K562 (cell line): ENCODE results near the gene IP6K3. TPM values are rescaled to one million over a fixed set of nuclear protein-coding genes. Genes with fewer than 3 reads are reported as not detected.

Experiments used
- ATAC-seq: fragments of 200-7000 bp; cut with Tn5 transposase; 3 replicates; pipeline ENCODE4 v1.9.1; 2020; ENCODE audit warnings: moderate library complexity
- BruUV-seq: library from RNA; stranded (reverse); fragments of 400-500 nt; replicated peaks from 2 replicates; lab custom pipeline; 2021; lab: Mats Ljungman, UMichigan
- CTCF ChIA-PET: fragments of 300-600 bp; formaldehyde crosslinking; extraction: SDS; loops from one replicate; lab custom pipeline; 2021; ENCODE audit warnings: low intra/inter-chr PET ratio; lab: Yijun Ruan, JAX
- POLR2A ChIA-PET: fragments of 300-600, 350-650 bp; sonication (Branson Sonifier 250); formaldehyde crosslinking; extraction: SDS; loops from one replicate; lab custom pipeline; 2021; ENCODE audit warnings: antibody characterized with exemption, inconsistent platforms; lab: Yijun Ruan, JAX
- DNase-seq, 4 experiments: peaks; one replicate each; pipeline versions ENCODE4 v3.0.0 to v3.0.0-alpha.2; 2011 to 2018; ENCODE audit warnings: low spot score in 3 of 4, mixed read lengths in 3 of 4; ENCODE audit errors: extremely low read depth in 1 of 4
- FAIRE-seq: peaks from 2 replicates; lab custom pipeline; 2011; peaks lifted over from hg19 to GRCh38; lab: Jason Lieb, UNC
- H2AFZ ChIP-seq: 2 replicates; pipeline ENCODE4 v1.6.0; 2011; ENCODE audit warnings: low read depth, low read length, control low read depth, inconsistent platforms
- H3K27ac ChIP-seq: fragments of 200-600 bp; 3 replicates; pipeline ENCODE4 v1.8.0; 2011; ENCODE audit warnings: low read depth, mild to moderate bottlenecking, control low read depth, inconsistent platforms, low read length, moderate library complexity, mixed read lengths; ENCODE audit errors: extremely low read depth
- H3K27me3 ChIP-seq, 2 experiments: fragments of 300-600 bp in 1 of 2; 2 replicates in 1 of 2; 3 replicates in 1 of 2; pipeline versions ENCODE4 v1.6.0 to v1.8.0; 2011; ENCODE audit warnings: inconsistent platforms in 2 of 2, low read length in 2 of 2, mild to moderate bottlenecking in 1 of 2, mixed read lengths in 1 of 2, moderate library complexity in 1 of 2; ENCODE audit not compliant: control insufficient read depth in 2 of 2, insufficient read depth in 2 of 2
- H3K36me3 ChIP-seq: fragments of 300-600 bp; 3 replicates; pipeline ENCODE4 v1.8.0; 2011; ENCODE audit warnings: mild to moderate bottlenecking, low read length, inconsistent platforms; ENCODE audit not compliant: control insufficient read depth, insufficient read depth
- H3K4me1 ChIP-seq, 2 experiments: fragments of 200-600 bp in 1 of 2; replicated peaks in 1 of 2; 2 replicates in 1 of 2; 3 replicates in 1 of 2; pipeline versions ENCODE4 v1.5.1 to v1.8.0; 2011; ENCODE audit warnings: inconsistent platforms in 2 of 2, low read length in 2 of 2, mild to moderate bottlenecking in 1 of 2, mixed read lengths in 1 of 2, moderate library complexity in 1 of 2; ENCODE audit not compliant: control insufficient read depth in 2 of 2, insufficient read depth in 2 of 2
- H3K4me2 ChIP-seq: 2 replicates; pipeline ENCODE4 v1.6.1; 2011; ENCODE audit warnings: low read length, control low read depth, inconsistent platforms, mixed read lengths; ENCODE audit not compliant: insufficient read depth
- H3K4me3 ChIP-seq: fragments of 200-600 bp; sonication (generic), shearing (Covaris generic); 2 replicates; pipeline ENCODE4 v1.5.1; 2016; ENCODE audit warnings: control low read depth, inconsistent platforms
- H3K79me2 ChIP-seq: fragments of 200-600 bp; 3 replicates; pipeline ENCODE4 v1.8.0; 2011; ENCODE audit warnings: low read length, inconsistent platforms; ENCODE audit not compliant: control insufficient read depth, insufficient read depth
- H3K9ac ChIP-seq, 2 experiments: 2 replicates each; pipeline versions ENCODE4 v1.6.0 to v1.6.1; 2011; ENCODE audit warnings: low read depth in 2 of 2, low read length in 2 of 2, control low read depth in 1 of 2, inconsistent platforms in 1 of 2, mild to moderate bottlenecking in 1 of 2, mixed read lengths in 1 of 2; ENCODE audit not compliant: insufficient read depth in 1 of 2
- H3K9me1 ChIP-seq: one replicate; pipeline ENCODE4 v1.6.0; 2011; ENCODE audit warnings: inconsistent platforms, mild to moderate bottlenecking, low read length, moderate library complexity; ENCODE audit not compliant: control insufficient read depth, insufficient read depth
- H3K9me3 ChIP-seq: replicated peaks from 2 replicates; pipeline ENCODE4 v1.5.1; 2011; ENCODE audit warnings: low read depth, low read length, inconsistent platforms; ENCODE audit not compliant: control insufficient read depth, insufficient read depth
- H4K20me1 ChIP-seq: replicated peaks from 2 replicates; pipeline ENCODE4 v1.6.1; 2011; ENCODE audit warnings: low read length, inconsistent platforms, mixed read lengths; ENCODE audit not compliant: control insufficient read depth, insufficient read depth
- ARID2 ChIP-seq: fragments of 450-650 bp; IDR thresholded peaks from 2 replicates; pipeline ENCODE4 v1.6.1; 2017; ENCODE audit warnings: antibody characterized with exemption, mild to moderate bottlenecking
- FOXJ3 ChIP-seq: sonication (generic); formaldehyde crosslinking; IDR thresholded peaks from 2 replicates; pipeline ENCODE4 v1.4.0; 2020; ENCODE audit warnings: mild to moderate bottlenecking, missing genetic modification reagents
- ILF3 ChIP-seq: fragments of 450-650 bp; IDR thresholded peaks from 2 replicates; pipeline ENCODE4 v1.6.1; 2018; ENCODE audit warnings: antibody characterized with exemption, mild to moderate bottlenecking, moderate library complexity, borderline replicate concordance
- LARP7 ChIP-seq: fragments of 450-650 bp; IDR thresholded peaks from 2 replicates; pipeline ENCODE4 v1.6.1; 2016
- SMARCA4 ChIP-seq: fragments of 450-650 bp; IDR thresholded peaks from 2 replicates; pipeline ENCODE4 v1.6.1; 2016
- ZFX ChIP-seq: sonication (generic); formaldehyde crosslinking; IDR thresholded peaks from 2 replicates; pipeline ENCODE4 v1.8.0; 2022; ENCODE audit warnings: mild to moderate bottlenecking, missing genetic modification reagents, moderate library complexity
- ZSCAN29 ChIP-seq: fragments of 450-650 bp; IDR thresholded peaks from 2 replicates; pipeline ENCODE4 v1.6.1; 2017
- WGBS: fragments of 100-300 bp; shearing (Covaris generic); methylation state at CpG from one replicate; pipeline ENCODE4 v1.1.6; 2016; ENCODE audit warnings: low coverage, mixed read lengths; ENCODE audit not compliant: insufficient coverage; ENCODE audit errors: missing lambda C conversion rate; 5-methylcytosine and 5-hydroxymethylcytosine counted together
- in situ Hi-C: fragments of 300-500 bp; cut with MboI; formaldehyde crosslinking; loops from 4 replicates; pipeline ENCODE4 v1.15.0; 2018; ENCODE audit warnings: inconsistent platforms, mixed read lengths
- intact Hi-C: fragments of 100-400 bp; cut with micrococcal nuclease; formaldehyde crosslinking; loops from 2 replicates; pipeline ENCODE4 v1.14.2; 2022
- polyA plus RNA-seq, 8 experiments: library from polyadenylated mRNA; depleted of rRNA in 4 of 8; stranded (reverse) in 5 of 8; unstranded in 3 of 8; fragments of >200 nt; fragmentation: Nextera tagmentation in 2 of 8; fragmentation: Illumina TruSeq in 1 of 8; extraction: Ambion mirVana in 2 of 8; extraction: Trizol in 1 of 8; gene quantifications; 2 replicates each; pipeline versions ENCODE4 v1.2.1 to v1.2.3, GENCODE V29; 2011 to 2014; ENCODE audit warnings: inconsistent platforms in 1 of 8, missing spikeins in 1 of 8
- total RNA-seq, 7 experiments: library from RNA; depleted of rRNA in 6 of 7; stranded (reverse); fragments of >200 nt in 6 of 7; fragmentation: Illumina TruSeq in 2 of 7; extraction: Trizol in 2 of 7; gene quantifications; 2 replicates each; pipeline versions ENCODE4 v1.2.1 to v1.2.3, GENCODE V29; 2011 to 2021; ENCODE audit warnings: low replicate concordance in 1 of 7
- TF ChIP-seq, protein P1 (sequence below), 2 experiments: fragments of 450-650 bp in 1 of 2; sonication (generic) in 1 of 2; formaldehyde crosslinking in 1 of 2; IDR thresholded peaks; 2 replicates each; pipeline versions ENCODE4 v1.7.1 to v1.9.0; 2016 to 2022; ENCODE audit warnings: inconsistent platforms in 1 of 2, mild to moderate bottlenecking in 1 of 2, missing genetic modification reagents in 1 of 2
- TF ChIP-seq, protein P2 (sequence below): IDR thresholded peaks from 2 replicates; pipeline ENCODE4 v1.6.1; 2011; ENCODE audit warnings: borderline replicate concordance, low read depth, mild to moderate bottlenecking, moderate library complexity, low read length; ENCODE audit not compliant: insufficient read depth, poor library complexity, severe bottlenecking

Gene IP6K3
- total and polyA plus RNA-seq, 9 of the 15 experiments (the other 6 are each of a cell fraction or from before 2014, with no cell fraction given) = not detected

DNA sequence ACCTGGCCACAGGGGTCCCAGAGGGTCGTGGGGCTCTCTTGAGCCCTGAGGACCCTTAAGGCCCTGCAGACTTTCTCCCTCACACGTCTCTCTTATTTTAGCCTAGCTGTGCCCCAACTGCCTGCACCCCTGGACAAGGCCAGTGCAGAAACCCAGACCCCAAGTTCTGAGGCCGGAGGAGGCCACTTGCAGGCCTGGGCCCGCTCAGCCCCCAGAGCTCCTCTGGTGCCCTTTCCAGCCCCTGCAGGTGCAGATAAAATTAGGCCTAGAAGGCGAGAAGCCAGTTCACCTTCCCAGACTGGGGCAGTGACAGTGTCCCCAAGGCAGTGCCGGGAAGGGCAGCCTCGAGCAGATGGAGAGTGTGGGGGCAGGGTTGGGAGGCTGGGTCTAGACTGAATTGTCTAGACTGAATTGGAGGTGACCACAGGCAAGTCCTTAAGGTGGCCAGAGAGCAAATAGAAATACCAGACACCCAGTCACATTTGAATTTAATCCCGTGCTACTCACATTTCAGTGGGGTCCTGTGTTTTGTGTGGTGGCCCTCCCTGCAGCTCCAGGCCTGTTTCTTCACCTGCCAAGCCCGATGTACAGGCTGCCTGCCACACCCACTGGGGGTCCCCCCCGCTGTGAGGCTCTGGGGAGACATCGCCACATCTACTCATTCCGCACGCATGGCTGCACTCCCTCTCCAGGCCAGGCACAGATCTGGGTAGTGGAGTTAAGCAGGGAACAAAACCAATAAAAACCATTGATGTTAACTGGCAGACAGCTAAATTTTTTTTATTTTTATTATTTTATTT, 8.6 kb upstream of the IP6K3 start:
- peak in 2 of 4 experiments; percentile 56 to 57 for DNase-seq
- intact Hi-C loops = no loop called here
- no peak for FAIRE-seq
- in situ Hi-C loops = no loop called here
- no peak overlapping the region for H3K9ac ChIP-seq
- H3K27ac ChIP-seq = no peak overlapping the region
- BruUV-seq = no TSS peak
- H3K79me2 ChIP-seq = no peaks in the 10 kb centered on the region
- H4K20me1 ChIP-seq = peaks cover 3% of the 10 kb centered on the region; the same call in 1 of the 2 replicates
- H3K4me3 ChIP-seq = no peak overlapping the region
- H3K9me1 ChIP-seq = peaks cover 3% of the 10 kb centered on the region
- H3K36me3 ChIP-seq = no peaks in the 10 kb centered on the region
- H3K4me1 ChIP-seq = peaks cover 0 to 10% of the 10 kb centered on the region in 2 experiments; a peak in 2 of 5 replicates
- ChIA-PET POLR2A (interaction anchor here (0.6 to 1.0 kb wide), 4 partner anchors 15 to 1361 kb away, joined by 3 to 4 read pairs (median 3); no protein-coding TSS in a partner anchor), CTCF (no interaction called here)
- WGBS = 2% methylated on average over 12 of the region's 13 CpGs
- H3K27me3 ChIP-seq = peaks cover 42 to 72% of the 10 kb centered on the region in 2 experiments
- no peak overlapping the region for H2AFZ ChIP-seq
- H3K9me3 ChIP-seq = no peaks in the 10 kb centered on the region
- no peak overlapping the region for H3K4me2 ChIP-seq
- ATAC-seq = no peak
- TF ChIP-seq, protein P1, sequence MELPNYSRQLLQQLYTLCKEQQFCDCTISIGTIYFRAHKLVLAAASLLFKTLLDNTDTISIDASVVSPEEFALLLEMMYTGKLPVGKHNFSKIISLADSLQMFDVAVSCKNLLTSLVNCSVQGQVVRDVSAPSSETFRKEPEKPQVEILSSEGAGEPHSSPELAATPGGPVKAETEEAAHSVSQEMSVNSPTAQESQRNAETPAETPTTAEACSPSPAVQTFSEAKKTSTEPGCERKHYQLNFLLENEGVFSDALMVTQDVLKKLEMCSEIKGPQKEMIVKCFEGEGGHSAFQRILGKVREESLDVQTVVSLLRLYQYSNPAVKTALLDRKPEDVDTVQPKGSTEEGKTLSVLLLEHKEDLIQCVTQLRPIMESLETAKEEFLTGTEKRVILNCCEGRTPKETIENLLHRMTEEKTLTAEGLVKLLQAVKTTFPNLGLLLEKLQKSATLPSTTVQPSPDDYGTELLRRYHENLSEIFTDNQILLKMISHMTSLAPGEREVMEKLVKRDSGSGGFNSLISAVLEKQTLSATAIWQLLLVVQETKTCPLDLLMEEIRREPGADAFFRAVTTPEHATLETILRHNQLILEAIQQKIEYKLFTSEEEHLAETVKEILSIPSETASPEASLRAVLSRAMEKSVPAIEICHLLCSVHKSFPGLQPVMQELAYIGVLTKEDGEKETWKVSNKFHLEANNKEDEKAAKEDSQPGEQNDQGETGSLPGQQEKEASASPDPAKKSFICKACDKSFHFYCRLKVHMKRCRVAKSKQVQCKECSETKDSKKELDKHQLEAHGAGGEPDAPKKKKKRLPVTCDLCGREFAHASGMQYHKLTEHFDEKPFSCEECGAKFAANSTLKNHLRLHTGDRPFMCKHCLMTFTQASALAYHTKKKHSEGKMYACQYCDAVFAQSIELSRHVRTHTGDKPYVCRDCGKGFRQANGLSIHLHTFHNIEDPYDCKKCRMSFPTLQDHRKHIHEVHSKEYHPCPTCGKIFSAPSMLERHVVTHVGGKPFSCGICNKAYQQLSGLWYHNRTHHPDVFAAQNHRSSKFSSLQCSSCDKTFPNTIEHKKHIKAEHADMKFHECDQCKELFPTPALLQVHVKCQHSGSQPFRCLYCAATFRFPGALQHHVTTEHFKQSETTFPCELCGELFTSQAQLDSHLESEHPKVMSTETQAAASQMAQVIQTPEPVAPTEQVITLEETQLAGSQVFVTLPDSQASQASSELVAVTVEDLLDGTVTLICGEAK (IDR thresholded peaks at IDR 0.05) = no peak
- TF ChIP-seq, protein P1 (CRISPR knock-in tag; IDR thresholded peaks at IDR 0.05) = no peak
- TF ChIP-seq ZSCAN29 = no peak
- TF ChIP-seq, protein P2, sequence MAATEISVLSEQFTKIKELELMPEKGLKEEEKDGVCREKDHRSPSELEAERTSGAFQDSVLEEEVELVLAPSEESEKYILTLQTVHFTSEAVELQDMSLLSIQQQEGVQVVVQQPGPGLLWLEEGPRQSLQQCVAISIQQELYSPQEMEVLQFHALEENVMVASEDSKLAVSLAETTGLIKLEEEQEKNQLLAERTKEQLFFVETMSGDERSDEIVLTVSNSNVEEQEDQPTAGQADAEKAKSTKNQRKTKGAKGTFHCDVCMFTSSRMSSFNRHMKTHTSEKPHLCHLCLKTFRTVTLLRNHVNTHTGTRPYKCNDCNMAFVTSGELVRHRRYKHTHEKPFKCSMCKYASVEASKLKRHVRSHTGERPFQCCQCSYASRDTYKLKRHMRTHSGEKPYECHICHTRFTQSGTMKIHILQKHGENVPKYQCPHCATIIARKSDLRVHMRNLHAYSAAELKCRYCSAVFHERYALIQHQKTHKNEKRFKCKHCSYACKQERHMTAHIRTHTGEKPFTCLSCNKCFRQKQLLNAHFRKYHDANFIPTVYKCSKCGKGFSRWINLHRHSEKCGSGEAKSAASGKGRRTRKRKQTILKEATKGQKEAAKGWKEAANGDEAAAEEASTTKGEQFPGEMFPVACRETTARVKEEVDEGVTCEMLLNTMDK = no peak
- no peak for TF ChIP-seq ILF3
- TF ChIP-seq SMARCA4 = no peak
- TF ChIP-seq ZFX = no peak
- no peak for TF ChIP-seq ARID2
- no peak for TF ChIP-seq FOXJ3 (CRISPR knock-in tag)
- no peak for TF ChIP-seq LARP7
